Activated naive CD8-positive, alpha-beta T cell treated with anti-CD3 and anti-CD28 coated beads, Interleukin-2, amount 50 U/mL, for 24 hours (primary cell): Measurements from ENCODE around the gene TCIRG1.

Source experiments
- ATAC-seq: fragments of 150-1000 bp; cut with Tn5 transposase; one replicate; pipeline ENCODE4 v1.10.0; 2021
- DNase-seq: peaks from one replicate; pipeline ENCODE4 v3.0.0; 2021
- H3K27ac Mint-ChIP-seq: one replicate; pipeline ENCODE4 v1.8.0; 2021; ENCODE audit warnings: mild to moderate bottlenecking, mixed read lengths
- H3K27me3 Mint-ChIP-seq: one replicate; pipeline ENCODE4 v1.8.0; 2021; ENCODE audit warnings: mixed read lengths
- H3K36me3 Mint-ChIP-seq: one replicate; pipeline ENCODE4 v1.8.0; 2021; ENCODE audit warnings: low read depth, mixed read lengths
- H3K4me1 Mint-ChIP-seq: one replicate; pipeline ENCODE4 v1.8.0; 2021; ENCODE audit warnings: mixed read lengths
- H3K4me3 Mint-ChIP-seq: one replicate; pipeline ENCODE4 v1.8.0; 2021; ENCODE audit warnings: mild to moderate bottlenecking, moderate library complexity, mixed read lengths
- H3K9me3 Mint-ChIP-seq: one replicate; pipeline ENCODE4 v1.8.0; 2021; ENCODE audit warnings: mixed read lengths

TCIRG1 gene

GRCh38 chr11:68061508-68061907, 22.7 kb downstream of the TCIRG1 start:
- Mint-ChIP-seq H3K4me1 (no peaks in the 10 kb centered on the region), H3K4me3 (no peak overlapping the region), H3K27ac (no peak overlapping the region), H3K9me3 (no peaks in the 10 kb centered on the region), H3K36me3 (peaks cover 32% of the 10 kb centered on the region), H3K27me3 (no peaks in the 10 kb centered on the region)
- DNase-seq: no peak
- no peak for ATAC-seq

GRCh38 chr11:68064926-68065325, 26.1 kb downstream of the TCIRG1 start:
- Mint-ChIP-seq H3K4me3 (no peak overlapping the region), H3K27me3 (no peaks in the 10 kb centered on the region), H3K27ac (no peak overlapping the region), H3K9me3 (no peaks in the 10 kb centered on the region), H3K36me3 (peaks cover 41% of the 10 kb centered on the region), H3K4me1 (no peaks in the 10 kb centered on the region)
- ATAC-seq (no peak), DNase-seq (no peak)

- H3K9me3 Mint-ChIP-seq: no peaks in the 10 kb centered on the region
- no peak for DNase-seq
- H3K36me3 Mint-ChIP-seq: peaks cover 44% of the 10 kb centered on the region
- H3K27ac Mint-ChIP-seq: no peak overlapping the region
- H3K27me3 Mint-ChIP-seq: no peaks in the 10 kb centered on the region
- ATAC-seq: no peak
- H3K4me1 Mint-ChIP-seq: no peaks in the 10 kb centered on the region
- H3K4me3 Mint-ChIP-seq: no peak overlapping the region
Observed at GRCh38 chr11:68065841-68066240, 27.0 kb downstream of the TCIRG1 start.

- no peaks in the 10 kb centered on the region for H3K27me3 Mint-ChIP-seq
- peaks cover 38% of the 10 kb centered on the region for H3K36me3 Mint-ChIP-seq
- DNase-seq (no peak), ATAC-seq (no peak)
- no peaks in the 10 kb centered on the region for H3K4me1 Mint-ChIP-seq
- H3K27ac Mint-ChIP-seq: no peak overlapping the region
- no peak overlapping the region for H3K4me3 Mint-ChIP-seq
- H3K9me3 Mint-ChIP-seq: no peaks in the 10 kb centered on the region
Observed at GRCh38 chr11:68066742-68067141, 27.9 kb downstream of the TCIRG1 start.

GRCh38 chr11:68067991-68068390, 29.2 kb downstream of the TCIRG1 start:
- DNase-seq (no peak), ATAC-seq (no peak)
- Mint-ChIP-seq H3K36me3 (peaks cover 36% of the 10 kb centered on the region), H3K27ac (no peak overlapping the region), H3K4me1 (no peaks in the 10 kb centered on the region), H3K4me3 (no peak overlapping the region), H3K9me3 (no peaks in the 10 kb centered on the region), H3K27me3 (no peaks in the 10 kb centered on the region)

- no peaks in the 10 kb centered on the region for H3K4me1 Mint-ChIP-seq
- no peak overlapping the region for H3K4me3 Mint-ChIP-seq
- peaks cover 22% of the 10 kb centered on the region for H3K36me3 Mint-ChIP-seq
- DNase-seq (no peak), ATAC-seq (no peak)
- H3K27ac Mint-ChIP-seq: no peak overlapping the region
- H3K27me3 Mint-ChIP-seq: no peaks in the 10 kb centered on the region
- H3K9me3 Mint-ChIP-seq: no peaks in the 10 kb centered on the region
Observed at GRCh38 chr11:68071281-68072048, 32.6 kb downstream of the TCIRG1 start.

- H3K27ac Mint-ChIP-seq: no peak overlapping the region
- H3K9me3 Mint-ChIP-seq: no peaks in the 10 kb centered on the region
- H3K27me3 Mint-ChIP-seq: no peaks in the 10 kb centered on the region
- DNase-seq (no peak), ATAC-seq (no peak)
- no peak overlapping the region for H3K4me3 Mint-ChIP-seq
- no peaks in the 10 kb centered on the region for H3K4me1 Mint-ChIP-seq
- H3K36me3 Mint-ChIP-seq: peaks cover 10% of the 10 kb centered on the region
Observed at GRCh38 chr11:68074584-68075352, 35.9 kb downstream of the TCIRG1 start.

GRCh38 chr11:68076371-68077042, 37.7 kb downstream of the TCIRG1 start:
- DNase-seq (no peak), ATAC-seq (no peak)
- Mint-ChIP-seq H3K9me3 (no peaks in the 10 kb centered on the region), H3K4me3 (no peak overlapping the region), H3K27ac (no peak overlapping the region), H3K4me1 (no peaks in the 10 kb centered on the region), H3K36me3 (peaks cover 4% of the 10 kb centered on the region), H3K27me3 (no peaks in the 10 kb centered on the region)

- Mint-ChIP-seq H3K4me1 (no peaks in the 10 kb centered on the region), H3K27me3 (no peaks in the 10 kb centered on the region), H3K4me3 (no peak overlapping the region), H3K36me3 (peaks cover 4% of the 10 kb centered on the region), H3K27ac (no peak overlapping the region), H3K9me3 (no peaks in the 10 kb centered on the region)
- no peak for ATAC-seq
- DNase-seq: no peak
Observed at GRCh38 chr11:68077617-68078582, 39.1 kb downstream of the TCIRG1 start.

GRCh38 chr11:68080860-68081259, 42.0 kb downstream of the TCIRG1 start:
- H3K4me1 Mint-ChIP-seq: no peaks in the 10 kb centered on the region
- DNase-seq (no peak), ATAC-seq (no peak)
- no peaks in the 10 kb centered on the region for H3K9me3 Mint-ChIP-seq
- H3K27ac Mint-ChIP-seq: no peak overlapping the region
- H3K27me3 Mint-ChIP-seq: no peaks in the 10 kb centered on the region
- no peak overlapping the region for H3K4me3 Mint-ChIP-seq
- peaks cover 2% of the 10 kb centered on the region for H3K36me3 Mint-ChIP-seq

- H3K36me3 Mint-ChIP-seq: peaks cover 2% of the 10 kb centered on the region
- no peak overlapping the region for H3K27ac Mint-ChIP-seq
- no peak for ATAC-seq
- no peaks in the 10 kb centered on the region for H3K4me1 Mint-ChIP-seq
- H3K9me3 Mint-ChIP-seq: no peaks in the 10 kb centered on the region
- DNase-seq: no peak
- H3K27me3 Mint-ChIP-seq: no peaks in the 10 kb centered on the region
- H3K4me3 Mint-ChIP-seq: no peak overlapping the region
Observed at GRCh38 chr11:68081691-68082090, 42.9 kb downstream of the TCIRG1 start.

GRCh38 chr11:68082481-68082880, 43.7 kb downstream of the TCIRG1 start:
- DNase-seq (no peak), ATAC-seq (no peak)
- Mint-ChIP-seq H3K4me3 (no peak overlapping the region), H3K9me3 (no peaks in the 10 kb centered on the region), H3K27ac (no peak overlapping the region), H3K27me3 (no peaks in the 10 kb centered on the region), H3K36me3 (peaks cover 2% of the 10 kb centered on the region), H3K4me1 (no peaks in the 10 kb centered on the region)

GRCh38 chr11:68083517-68083916, 44.7 kb downstream of the TCIRG1 start:
- Mint-ChIP-seq H3K9me3 (no peaks in the 10 kb centered on the region), H3K27ac (no peak overlapping the region), H3K4me3 (no peak overlapping the region), H3K36me3 (peaks cover 2% of the 10 kb centered on the region), H3K4me1 (no peaks in the 10 kb centered on the region), H3K27me3 (no peaks in the 10 kb centered on the region)
- no peak for ATAC-seq
- no peak for DNase-seq

- Mint-ChIP-seq H3K4me3 (no peak overlapping the region), H3K9me3 (no peaks in the 10 kb centered on the region), H3K36me3 (peaks cover 1% of the 10 kb centered on the region), H3K4me1 (peaks cover 7% of the 10 kb centered on the region), H3K27me3 (no peaks in the 10 kb centered on the region), H3K27ac (no peak overlapping the region)
- no peak for ATAC-seq
- DNase-seq: no peak
Observed at GRCh38 chr11:68089679-68090078, 50.9 kb downstream of the TCIRG1 start.
